ENCODE measurements around the gene DMBX1.

Gene DMBX1

DNA sequence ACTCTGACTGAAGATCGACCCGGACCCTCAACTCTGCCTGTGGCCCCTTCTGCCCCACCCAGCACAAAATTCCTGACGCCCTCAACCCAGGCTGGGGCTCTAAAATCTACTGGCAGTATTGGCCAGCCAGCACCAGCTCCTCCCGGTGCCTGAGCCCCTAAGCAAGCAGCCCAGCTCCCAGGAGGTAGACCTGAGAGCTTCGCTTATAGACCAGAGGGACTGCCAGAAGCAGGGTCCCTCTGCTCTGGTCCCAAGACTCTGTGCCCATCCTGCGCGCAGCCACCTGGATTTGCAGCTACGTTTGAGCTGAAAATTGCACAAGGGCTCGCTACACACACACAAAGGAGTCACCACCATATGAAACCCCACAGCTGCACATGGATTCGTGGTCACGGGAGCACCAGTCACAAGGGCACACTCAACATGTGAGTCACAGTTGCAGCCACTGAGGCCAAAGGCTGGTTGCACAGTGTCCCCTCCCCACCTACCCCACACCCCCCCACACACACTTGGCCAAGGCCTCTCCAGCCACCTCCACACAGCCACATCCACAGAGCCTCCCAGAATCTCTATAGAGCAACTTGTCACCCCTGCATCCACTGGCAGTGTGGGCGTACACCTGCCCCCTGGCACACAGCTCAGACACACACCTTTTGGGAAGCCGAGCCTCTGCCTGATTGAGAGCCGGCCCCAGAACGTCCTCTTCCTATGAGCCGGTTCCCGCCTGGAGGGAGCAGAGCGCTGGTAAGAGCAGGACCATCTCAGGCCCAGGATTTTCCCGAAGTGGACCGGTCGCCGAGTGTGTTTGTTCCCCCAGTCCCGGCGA is 1.1 kb upstream of the DMBX1 start:
- Histone ChIP-seq H3F3A (ENCODE audit: insufficient read depth, low read length) (no peaks in the 10 kb centered on the region), H3K27ac (ENCODE audit: low read depth, low read length, poor library complexity, severe bottlenecking) (no peak overlapping the region), H3K9me3 (ENCODE audit: low read length) (no peaks in the 10 kb centered on the region), H3K4me3 (ENCODE audit: low read depth, low read length, poor library complexity, severe bottlenecking) (peak overlapping the region; percentile 38), H3K79me2 (ENCODE audit: insufficient read depth, low read length) (no peaks in the 10 kb centered on the region), H3K9ac (ENCODE audit: low read length) (no peak overlapping the region), H3K4me1 (ENCODE audit: insufficient read depth, low read length, severe bottlenecking) (no peaks in the 10 kb centered on the region), H3K4me2 (ENCODE audit: low read length) (peak overlapping the region; percentile 41; the same call in 1 of the 2 replicates), H2AFZ (ENCODE audit: low read length) (no peak overlapping the region), H3K9me2 (ENCODE audit: low read depth, low read length) (no peaks in the 10 kb centered on the region), H3K27me3 (ENCODE audit: insufficient read depth, low read length) (peaks cover 12% of the 10 kb centered on the region; the same call in 1 of the 2 replicates), H3K36me3 (ENCODE audit: insufficient read depth, low read length) (no peaks in the 10 kb centered on the region), H4K20me1 (ENCODE audit: insufficient read depth, low read length) (no peaks in the 10 kb centered on the region)
- no peak for TF ChIP-seq EZH2 (IDR thresholded peaks at IDR 0.05; ENCODE audit: borderline replicate concordance, low read length)
- no peak for TF ChIP-seq CTCF (IDR thresholded peaks at IDR 0.05; ENCODE audit: low read length)

DNA sequence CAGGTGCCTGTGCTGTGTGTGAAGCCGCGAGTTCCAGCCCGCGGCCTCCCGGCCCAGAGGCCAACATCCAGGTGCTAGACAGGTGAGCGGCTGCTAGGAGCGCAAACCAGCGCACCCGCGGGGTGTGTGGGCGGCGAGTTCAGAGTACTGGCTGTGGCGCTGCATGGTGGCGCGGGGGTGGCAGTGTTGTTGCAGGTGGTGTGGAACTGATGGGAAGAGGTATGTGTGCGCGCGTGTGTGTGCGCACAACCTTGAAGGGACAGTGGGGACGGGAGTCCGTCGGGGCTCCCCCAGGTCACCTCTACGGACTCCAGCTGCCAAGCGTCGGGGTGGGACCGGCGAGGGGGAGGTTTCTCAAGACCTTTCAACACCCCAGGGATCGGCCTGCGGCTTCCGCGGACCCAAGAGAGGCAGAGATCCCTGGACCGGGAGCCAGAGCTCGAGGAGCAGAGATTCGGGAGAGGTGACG is 433 bp upstream of the DMBX1 start:
- Histone ChIP-seq H3K27ac (ENCODE audit: low read depth, low read length, poor library complexity, severe bottlenecking) (no peak overlapping the region), H3K4me2 (ENCODE audit: low read length) (peak overlapping the region; percentile 41; the same call in 1 of the 2 replicates), H3K79me2 (ENCODE audit: insufficient read depth, low read length) (no peaks in the 10 kb centered on the region), H3K4me1 (ENCODE audit: insufficient read depth, low read length, severe bottlenecking) (no peaks in the 10 kb centered on the region), H3K9me3 (ENCODE audit: low read length) (no peaks in the 10 kb centered on the region), H3K4me3 (ENCODE audit: low read depth, low read length, poor library complexity, severe bottlenecking) (peak overlapping the region; percentile 38), H3K9ac (ENCODE audit: low read length) (no peak overlapping the region), H3K36me3 (ENCODE audit: insufficient read depth, low read length) (no peaks in the 10 kb centered on the region), H2AFZ (ENCODE audit: low read length) (no peak overlapping the region), H4K20me1 (ENCODE audit: insufficient read depth, low read length) (no peaks in the 10 kb centered on the region), H3K9me2 (ENCODE audit: low read depth, low read length) (no peaks in the 10 kb centered on the region), H3F3A (ENCODE audit: insufficient read depth, low read length) (no peaks in the 10 kb centered on the region), H3K27me3 (ENCODE audit: insufficient read depth, low read length) (peaks cover 12% of the 10 kb centered on the region; the same call in 1 of the 2 replicates)
- TF ChIP-seq CTCF (IDR thresholded peaks at IDR 0.05; ENCODE audit: low read length): no peak
- TF ChIP-seq EZH2 (IDR thresholded peaks at IDR 0.05; ENCODE audit: borderline replicate concordance, low read length): no peak

DNA sequence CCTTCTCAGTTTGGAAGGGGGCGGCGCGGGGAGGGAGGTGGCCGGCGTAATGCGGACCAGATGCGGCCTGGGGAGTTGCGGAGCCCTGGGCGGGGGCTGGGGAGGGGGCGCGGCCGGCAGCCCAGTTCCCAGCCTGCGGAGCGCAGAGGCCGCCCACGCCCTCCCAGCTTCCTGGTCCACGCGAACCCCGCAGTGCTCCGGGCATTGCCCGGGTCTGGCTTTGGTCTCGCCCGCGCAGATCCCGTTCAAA is 695 bp downstream of the DMBX1 start:
- Histone ChIP-seq H3K9me2 (ENCODE audit: low read depth, low read length) (no peaks in the 10 kb centered on the region), H3K4me3 (ENCODE audit: low read depth, low read length, poor library complexity, severe bottlenecking) (no peak overlapping the region), H3K27ac (ENCODE audit: low read depth, low read length, poor library complexity, severe bottlenecking) (no peak overlapping the region), H3K4me2 (ENCODE audit: low read length) (no peak overlapping the region), H3K9me3 (ENCODE audit: low read length) (no peaks in the 10 kb centered on the region), H3K4me1 (ENCODE audit: insufficient read depth, low read length, severe bottlenecking) (no peaks in the 10 kb centered on the region), H3K9ac (ENCODE audit: low read length) (no peak overlapping the region), H3K36me3 (ENCODE audit: insufficient read depth, low read length) (no peaks in the 10 kb centered on the region), H3F3A (ENCODE audit: insufficient read depth, low read length) (no peaks in the 10 kb centered on the region), H3K79me2 (ENCODE audit: insufficient read depth, low read length) (no peaks in the 10 kb centered on the region), H3K27me3 (ENCODE audit: insufficient read depth, low read length) (peaks cover 14% of the 10 kb centered on the region), H2AFZ (ENCODE audit: low read length) (no peak overlapping the region), H4K20me1 (ENCODE audit: insufficient read depth, low read length) (no peaks in the 10 kb centered on the region)
- TF ChIP-seq EZH2 (IDR thresholded peaks at IDR 0.05; ENCODE audit: borderline replicate concordance, low read length): no peak
- no peak for TF ChIP-seq CTCF (IDR thresholded peaks at IDR 0.05; ENCODE audit: low read length)
